PC-3 (cell line): ENCODE measurements around the gene PCSK5. TPM values are rescaled to one million over a fixed set of nuclear protein-coding genes. Genes with fewer than 3 reads are reported as not detected.

Source experiments
- ATAC-seq: fragments of 200-7000 bp; cut with Tn5 transposase; 2 replicates; pipeline ENCODE4 v1.9.1; 2020; ENCODE audit warnings: mild to moderate bottlenecking, moderate library complexity
- BruUV-seq: library from RNA; stranded (reverse); fragments of 400-500 nt; replicated peaks from 2 replicates; lab custom pipeline; 2021; lab: Mats Ljungman, UMichigan
- CTCF ChIA-PET: fragments of 300-600 bp; sonication (Branson Sonifier 250); formaldehyde crosslinking; loops from one replicate; lab custom pipeline; 2022; ENCODE audit warnings: antibody characterized with exemption; lab: Charles Lee
- POLR2A ChIA-PET: fragments of 300-600 bp; sonication (Branson Sonifier 250); formaldehyde crosslinking; loops from one replicate; lab custom pipeline; 2022; ENCODE audit warnings: antibody characterized with exemption; ENCODE audit not compliant: unreplicated experiment; lab: Charles Lee
- DNase-seq: peaks from one replicate; pipeline ENCODE4 v3.0.0-alpha.2; 2015
- H2AFZ ChIP-seq: fragments of 300-600 bp; sonication (generic); 2 replicates; pipeline ENCODE4 v1.6.0; 2016; ENCODE audit warnings: antibody characterized with exemption, low read length
- H3F3A ChIP-seq: fragments of 300-600 bp; sonication (generic); one replicate; pipeline ENCODE4 v1.6.0; 2017; ENCODE audit warnings: antibody characterized with exemption, low read length, control low read depth, mild to moderate bottlenecking; ENCODE audit not compliant: unreplicated experiment
- H3K27ac ChIP-seq: fragments of 300-600 bp; sonication (generic); 2 replicates; pipeline ENCODE4 v1.5.1; 2016; ENCODE audit warnings: mild to moderate bottlenecking, low read length
- H3K27me3 ChIP-seq: fragments of 300-600 bp; sonication (generic); 2 replicates; pipeline ENCODE4 v1.6.1; 2016; ENCODE audit warnings: low read length, mixed read lengths
- H3K36me3 ChIP-seq: fragments of 300-600 bp; sonication (generic); 2 replicates; pipeline ENCODE4 v1.6.1; 2016; ENCODE audit warnings: low read depth, mixed run types, low read length, mixed read lengths
- H3K4me1 ChIP-seq: fragments of 300-600 bp; sonication (generic); 2 replicates; pipeline ENCODE4 v1.5.1; 2016; ENCODE audit warnings: low read length; ENCODE audit not compliant: insufficient read depth
- H3K4me2 ChIP-seq: fragments of 300-600 bp; sonication (generic); 2 replicates; pipeline ENCODE4 v1.6.0; 2016; ENCODE audit warnings: low read length
- H3K4me3 ChIP-seq: fragments of 300-600 bp; sonication (generic); 2 replicates; pipeline ENCODE4 v1.5.1; 2016; ENCODE audit warnings: mild to moderate bottlenecking, low read length, mixed read lengths
- H3K79me2 ChIP-seq: fragments of 300-600 bp; sonication (generic); 2 replicates; pipeline ENCODE4 v1.6.1; 2017; ENCODE audit warnings: low read length, mixed read lengths
- H3K9ac ChIP-seq: fragments of 300-600 bp; sonication (generic); 2 replicates; pipeline ENCODE4 v1.6.0; 2016; ENCODE audit warnings: mild to moderate bottlenecking, low read length
- H3K9me2 ChIP-seq: fragments of 300-600 bp; sonication (generic); replicated peaks from 2 replicates; pipeline ENCODE4 v1.6.1; 2016; ENCODE audit warnings: mixed run types, low read length, mixed read lengths
- H3K9me3 ChIP-seq: fragments of 300-600 bp; sonication (generic); 2 replicates; pipeline ENCODE4 v1.6.1; 2016; ENCODE audit warnings: low read length, mixed read lengths
- H4K20me1 ChIP-seq: fragments of 300-600 bp; sonication (generic); 2 replicates; pipeline ENCODE4 v1.6.1; 2016; ENCODE audit warnings: low read length, mixed read lengths
- EZH2 ChIP-seq: fragments of 300-600 bp; sonication (generic); IDR thresholded peaks from one replicate; pipeline ENCODE4 v1.6.1; 2017; ENCODE audit warnings: antibody characterized with exemption, mild to moderate bottlenecking, low read length; ENCODE audit not compliant: unreplicated experiment
- EZH2phosphoT487 ChIP-seq: fragments of 300-600 bp; sonication (generic); IDR thresholded peaks from 2 replicates; pipeline ENCODE4 v1.6.1; 2018; ENCODE audit warnings: mild to moderate bottlenecking, antibody characterized with exemption, low read length, borderline replicate concordance
- intact Hi-C: fragments of 100-400 bp; cut with micrococcal nuclease; formaldehyde crosslinking; loops from 2 replicates; pipeline ENCODE4 v1.9.0; 2023
- total RNA-seq: library from RNA; depleted of rRNA; stranded (reverse); fragments of >200 nt; gene quantifications from 2 replicates; pipeline ENCODE4 v1.2.3, GENCODE V29; 2014
- TF ChIP-seq, protein P1 (sequence below): fragments of 300-600 bp; sonication (generic); conservative IDR thresholded peaks from 2 replicates; pipeline ENCODE4 v1.5.1; 2017; ENCODE audit warnings: antibody characterized with exemption, low read depth, mild to moderate bottlenecking, low read length

PCSK5 gene
- total RNA-seq, 1 experiment from 2014 or later, result not detected

DNA sequence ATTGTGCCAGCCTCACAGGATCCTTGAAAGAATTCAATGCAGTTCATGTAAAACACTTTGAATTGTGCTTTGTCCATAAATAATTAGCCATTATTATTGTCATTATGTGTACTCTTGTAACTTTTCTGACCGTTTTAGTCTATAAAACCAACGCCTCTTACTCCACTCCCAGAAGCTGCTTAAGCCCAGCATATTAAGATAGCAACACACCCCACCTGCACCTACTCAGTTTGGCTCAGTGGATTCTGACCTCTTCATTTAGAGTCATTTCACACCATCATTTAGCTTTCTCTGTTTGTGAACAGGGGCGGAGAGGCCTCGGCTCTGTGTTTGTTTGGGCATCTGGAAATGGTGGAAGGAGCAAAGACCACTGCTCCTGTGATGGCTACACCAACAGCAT lies 205.1 kb downstream of the PCSK5 start:
- Histone ChIP-seq H2AFZ (no peak overlapping the region), H4K20me1 (no peaks in the 10 kb centered on the region), H3K4me3 (no peak overlapping the region), H3K27me3 (no peaks in the 10 kb centered on the region), H3K4me1 (no peaks in the 10 kb centered on the region), H3K4me2 (no peak overlapping the region), H3K9me2 (no peaks in the 10 kb centered on the region), H3K36me3 (no peaks in the 10 kb centered on the region), H3F3A (no peaks in the 10 kb centered on the region), H3K9me3 (no peaks in the 10 kb centered on the region), H3K27ac (no peak overlapping the region), H3K9ac (no peak overlapping the region), H3K79me2 (no peaks in the 10 kb centered on the region)
- intact Hi-C loops, result no loop called here
- DNase-seq (no peak), ATAC-seq (no peak)
- ChIA-PET POLR2A (no interaction called here), CTCF (no interaction called here)
- no TSS peak for BruUV-seq
- TF ChIP-seq, protein P1, sequence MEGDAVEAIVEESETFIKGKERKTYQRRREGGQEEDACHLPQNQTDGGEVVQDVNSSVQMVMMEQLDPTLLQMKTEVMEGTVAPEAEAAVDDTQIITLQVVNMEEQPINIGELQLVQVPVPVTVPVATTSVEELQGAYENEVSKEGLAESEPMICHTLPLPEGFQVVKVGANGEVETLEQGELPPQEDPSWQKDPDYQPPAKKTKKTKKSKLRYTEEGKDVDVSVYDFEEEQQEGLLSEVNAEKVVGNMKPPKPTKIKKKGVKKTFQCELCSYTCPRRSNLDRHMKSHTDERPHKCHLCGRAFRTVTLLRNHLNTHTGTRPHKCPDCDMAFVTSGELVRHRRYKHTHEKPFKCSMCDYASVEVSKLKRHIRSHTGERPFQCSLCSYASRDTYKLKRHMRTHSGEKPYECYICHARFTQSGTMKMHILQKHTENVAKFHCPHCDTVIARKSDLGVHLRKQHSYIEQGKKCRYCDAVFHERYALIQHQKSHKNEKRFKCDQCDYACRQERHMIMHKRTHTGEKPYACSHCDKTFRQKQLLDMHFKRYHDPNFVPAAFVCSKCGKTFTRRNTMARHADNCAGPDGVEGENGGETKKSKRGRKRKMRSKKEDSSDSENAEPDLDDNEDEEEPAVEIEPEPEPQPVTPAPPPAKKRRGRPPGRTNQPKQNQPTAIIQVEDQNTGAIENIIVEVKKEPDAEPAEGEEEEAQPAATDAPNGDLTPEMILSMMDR, result no peak
- TF ChIP-seq EZH2, result no peak

DNA sequence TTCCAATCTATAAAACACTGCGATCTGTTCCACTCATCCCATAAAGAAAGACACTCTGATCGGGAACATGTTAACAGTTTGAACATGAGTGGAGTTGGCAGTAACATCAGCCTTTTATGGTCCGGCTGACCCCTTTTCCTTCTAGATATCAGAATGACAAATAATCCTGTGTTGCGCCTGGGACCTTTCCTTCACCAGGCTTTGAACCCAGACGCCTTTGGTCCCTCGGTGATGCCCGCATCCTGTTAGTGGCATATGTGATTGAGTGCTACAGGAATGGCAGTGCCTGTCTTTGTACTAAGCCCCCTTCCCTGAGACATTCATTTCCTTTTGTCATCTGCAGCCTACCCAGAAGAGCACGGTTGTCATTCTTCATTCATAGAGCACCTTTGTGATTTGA lies 209.0 kb downstream of the PCSK5 start:
- Histone ChIP-seq H3F3A (no peaks in the 10 kb centered on the region), H3K4me3 (no peak overlapping the region), H4K20me1 (no peaks in the 10 kb centered on the region), H3K9me2 (no peaks in the 10 kb centered on the region), H3K4me2 (no peak overlapping the region), H3K9ac (no peak overlapping the region), H3K4me1 (no peaks in the 10 kb centered on the region), H3K9me3 (no peaks in the 10 kb centered on the region), H3K79me2 (no peaks in the 10 kb centered on the region), H2AFZ (no peak overlapping the region), H3K27me3 (no peaks in the 10 kb centered on the region), H3K36me3 (no peaks in the 10 kb centered on the region), H3K27ac (no peak overlapping the region)
- no peak for DNase-seq
- ATAC-seq, result no peak
- BruUV-seq, result no TSS peak
- intact Hi-C loops, result no loop called here
- POLR2A ChIA-PET, result no interaction called here
- CTCF ChIA-PET, result no interaction called here
- TF ChIP-seq EZH2phosphoT487, result no peak
- TF ChIP-seq, protein P1, result no peak
- TF ChIP-seq EZH2, result no peak

DNA sequence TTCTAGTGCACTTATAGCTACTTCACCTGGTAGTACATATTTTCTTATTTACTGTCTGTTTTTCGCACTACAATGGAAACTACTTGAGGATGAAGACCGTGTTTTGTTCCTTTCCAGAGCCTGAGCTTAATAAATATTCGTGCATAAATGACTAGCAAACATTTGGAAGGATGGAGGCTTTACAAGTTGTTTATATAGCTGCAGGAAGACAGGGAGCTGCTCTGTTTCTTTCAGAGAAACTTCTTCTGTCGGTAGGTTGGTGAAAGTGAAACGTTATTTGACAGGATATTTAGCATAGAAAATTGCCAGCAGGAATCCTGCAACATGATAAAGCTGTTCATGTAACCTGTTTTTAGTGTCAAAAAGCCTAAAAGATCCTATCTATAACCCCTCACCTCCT lies 210.6 kb downstream of the PCSK5 start:
- no peak for ATAC-seq
- Histone ChIP-seq H4K20me1 (no peaks in the 10 kb centered on the region), H3K27me3 (no peaks in the 10 kb centered on the region), H3K79me2 (no peaks in the 10 kb centered on the region), H3K36me3 (no peaks in the 10 kb centered on the region), H3K4me2 (no peak overlapping the region), H3K4me1 (no peaks in the 10 kb centered on the region), H3K4me3 (no peak overlapping the region), H3K27ac (no peak overlapping the region), H3K9me3 (no peaks in the 10 kb centered on the region), H3F3A (no peaks in the 10 kb centered on the region), H3K9ac (no peak overlapping the region), H2AFZ (no peak overlapping the region), H3K9me2 (no peaks in the 10 kb centered on the region)
- CTCF ChIA-PET, result no interaction called here
- BruUV-seq, result no TSS peak
- POLR2A ChIA-PET, result no interaction called here
- TF ChIP-seq, protein P1, result no peak
- TF ChIP-seq EZH2, result no peak
- no peak for TF ChIP-seq EZH2phosphoT487
- no peak for DNase-seq
- intact Hi-C loops, result no loop called here
